Activated CD4-positive, alpha-beta memory T cell treated with anti-CD3 and anti-CD28 coated beads for 36 hours (primary cell): ENCODE measurements around the gene KLF3. TPM values are rescaled to one million over a fixed set of nuclear protein-coding genes. Genes with fewer than 3 reads are reported as not detected.

Experiments
- CTCF ChIA-PET: fragments of 350-600 bp; sonication (Branson Sonifier 250); formaldehyde crosslinking; loops from one replicate; lab custom pipeline; 2021; ENCODE audit warnings: antibody characterized with exemption, inconsistent platforms; lab: Charles Lee
- POLR2A ChIA-PET: fragments of 350-600 bp; sonication (Branson Sonifier 250); formaldehyde crosslinking; loops from one replicate; lab custom pipeline; 2021; ENCODE audit warnings: antibody characterized with exemption; lab: Charles Lee
- DNase-seq: peaks from one replicate; pipeline ENCODE4 v3.0.0-alpha.2; 2020
- H3K27ac Mint-ChIP-seq: one replicate; pipeline ENCODE4 v1.8.0; 2021; ENCODE audit warnings: mixed read lengths
- H3K27me3 Mint-ChIP-seq: one replicate; pipeline ENCODE4 v1.8.0; 2021; ENCODE audit warnings: mixed read lengths
- H3K36me3 Mint-ChIP-seq: one replicate; pipeline ENCODE4 v1.8.0; 2021; ENCODE audit warnings: mixed read lengths
- H3K4me1 Mint-ChIP-seq: one replicate; pipeline ENCODE4 v1.8.0; 2021; ENCODE audit warnings: low read depth, mixed read lengths
- H3K4me3 Mint-ChIP-seq: one replicate; pipeline ENCODE4 v1.8.0; 2021; ENCODE audit warnings: mild to moderate bottlenecking, mixed read lengths
- H3K9me3 Mint-ChIP-seq: one replicate; pipeline ENCODE4 v1.8.0; 2021; ENCODE audit warnings: mixed read lengths
- intact Hi-C: fragments of 100-400 bp; cut with micrococcal nuclease; formaldehyde crosslinking; loops from one replicate; pipeline ENCODE4 v1.15.1; 2023
- total RNA-seq, 2 experiments: library from RNA; stranded (reverse); gene quantifications; one replicate each; pipeline ENCODE4 v1.2.3, GENCODE V29; 2021

KLF3 gene
- total RNA-seq, 2 experiments from 2014 or later, result 9.1 to 9.9 TPM

DNA sequence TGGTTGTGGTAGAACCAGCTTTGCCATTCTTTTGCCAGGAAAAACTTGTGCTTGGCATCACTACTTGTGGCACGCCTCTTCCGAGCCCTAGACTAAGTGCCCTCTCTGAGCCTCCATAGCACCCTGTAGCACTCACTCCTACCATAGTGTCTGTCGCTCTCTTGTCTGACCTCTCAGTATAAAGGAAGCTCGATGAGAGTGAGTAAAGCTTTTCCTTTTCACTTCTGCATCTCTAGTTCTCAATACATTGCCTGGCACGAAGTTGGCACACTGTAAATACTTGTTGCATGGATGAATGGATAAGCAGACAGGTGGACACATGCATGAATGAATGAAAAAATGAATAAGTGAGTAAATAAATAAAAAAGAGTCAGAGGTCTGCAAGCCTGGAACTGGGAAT is 70.4 kb downstream of the KLF3 start:
- POLR2A ChIA-PET, result interaction anchor here (0.5 kb wide), 1 partner anchor 450 kb away, joined by 3 read pairs; no protein-coding TSS in a partner anchor
- CTCF ChIA-PET, result interaction anchor here (1.0 to 2.9 kb wide), 3 partner anchors 25 to 554 kb away, joined by 3 to 17 read pairs (median 4); no protein-coding TSS in a partner anchor
- Mint-ChIP-seq H3K4me3 (no peak overlapping the region), H3K36me3 (peaks cover 1% of the 10 kb centered on the region), H3K27me3 (peaks cover 6% of the 10 kb centered on the region), H3K9me3 (no peaks in the 10 kb centered on the region), H3K27ac (no peak overlapping the region), H3K4me1 (peaks cover 9% of the 10 kb centered on the region)
- intact Hi-C loops, result loop anchor here (5.0 kb wide), 1 partner anchor 57 kb away; no protein-coding TSS in a partner anchor
- no peak for DNase-seq

DNA sequence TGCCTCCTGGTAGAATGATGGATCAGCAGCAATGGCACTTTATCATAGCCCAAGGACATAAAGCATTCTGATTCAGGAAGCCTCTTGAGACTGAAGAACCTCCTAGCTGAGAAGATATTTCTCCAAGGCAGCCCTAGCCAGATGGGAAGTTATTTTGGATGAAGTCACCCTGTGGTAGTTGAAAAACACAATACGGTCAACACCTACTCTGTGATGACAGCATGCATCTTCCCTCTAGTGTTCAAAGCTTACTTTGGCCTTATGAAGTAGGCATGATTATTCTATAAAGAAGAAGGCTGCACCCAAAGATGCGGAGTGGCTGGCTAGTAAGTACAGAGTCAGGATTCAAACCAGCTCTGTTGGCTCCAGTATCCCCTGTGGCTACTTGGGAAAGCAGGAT is 70.9 kb downstream of the KLF3 start:
- POLR2A ChIA-PET, result interaction anchor here (0.5 kb wide), 1 partner anchor 450 kb away, joined by 3 read pairs; no protein-coding TSS in a partner anchor
- H3K4me1 Mint-ChIP-seq, result peaks cover 9% of the 10 kb centered on the region
- no peaks in the 10 kb centered on the region for H3K9me3 Mint-ChIP-seq
- H3K27me3 Mint-ChIP-seq, result peaks cover 6% of the 10 kb centered on the region
- intact Hi-C loops, result loop anchor here (5.0 kb wide), 1 partner anchor 58 kb away; no protein-coding TSS in a partner anchor
- H3K36me3 Mint-ChIP-seq, result peaks cover 1% of the 10 kb centered on the region
- H3K27ac Mint-ChIP-seq, result no peak overlapping the region
- CTCF ChIA-PET, result interaction anchor here (1.0 to 2.9 kb wide), 4 partner anchors 25 to 555 kb away, joined by 3 to 17 read pairs (median 4); partner anchors contain the start of gene TLR10
- no peak overlapping the region for H3K4me3 Mint-ChIP-seq
- no peak for DNase-seq

DNA sequence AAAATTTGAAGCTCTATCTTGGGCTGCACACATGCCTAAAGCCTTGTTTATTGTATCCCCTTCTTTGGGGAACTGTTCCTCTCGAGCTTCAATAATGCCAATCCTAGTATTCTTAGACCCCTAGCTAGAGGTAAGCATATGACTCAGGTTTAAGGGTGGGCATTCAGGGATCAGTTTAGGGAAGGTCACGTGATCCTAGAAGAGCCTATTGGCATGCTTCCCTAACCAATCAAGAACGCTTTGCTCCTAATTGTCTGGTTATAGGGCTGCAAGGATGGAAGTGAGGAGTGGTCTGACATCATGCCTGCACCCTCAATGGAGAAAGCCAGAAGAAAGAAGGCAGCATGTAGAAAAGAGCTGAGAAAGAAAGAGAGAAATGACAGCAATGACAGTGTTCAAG is 71.9 kb downstream of the KLF3 start:
- Mint-ChIP-seq H3K27ac (no peak overlapping the region), H3K9me3 (no peaks in the 10 kb centered on the region), H3K27me3 (peaks cover 6% of the 10 kb centered on the region), H3K4me3 (no peak overlapping the region), H3K36me3 (peaks cover 1% of the 10 kb centered on the region), H3K4me1 (peaks cover 5% of the 10 kb centered on the region)
- ChIA-PET CTCF (interaction anchor here (1.4 to 2.9 kb wide), 3 partner anchors 46 to 556 kb away, joined by 4 to 17 read pairs (median 4); partner anchors contain the start of gene TLR10), POLR2A (no interaction called here)
- DNase-seq, result no peak
- intact Hi-C loops, result no loop called here

DNA sequence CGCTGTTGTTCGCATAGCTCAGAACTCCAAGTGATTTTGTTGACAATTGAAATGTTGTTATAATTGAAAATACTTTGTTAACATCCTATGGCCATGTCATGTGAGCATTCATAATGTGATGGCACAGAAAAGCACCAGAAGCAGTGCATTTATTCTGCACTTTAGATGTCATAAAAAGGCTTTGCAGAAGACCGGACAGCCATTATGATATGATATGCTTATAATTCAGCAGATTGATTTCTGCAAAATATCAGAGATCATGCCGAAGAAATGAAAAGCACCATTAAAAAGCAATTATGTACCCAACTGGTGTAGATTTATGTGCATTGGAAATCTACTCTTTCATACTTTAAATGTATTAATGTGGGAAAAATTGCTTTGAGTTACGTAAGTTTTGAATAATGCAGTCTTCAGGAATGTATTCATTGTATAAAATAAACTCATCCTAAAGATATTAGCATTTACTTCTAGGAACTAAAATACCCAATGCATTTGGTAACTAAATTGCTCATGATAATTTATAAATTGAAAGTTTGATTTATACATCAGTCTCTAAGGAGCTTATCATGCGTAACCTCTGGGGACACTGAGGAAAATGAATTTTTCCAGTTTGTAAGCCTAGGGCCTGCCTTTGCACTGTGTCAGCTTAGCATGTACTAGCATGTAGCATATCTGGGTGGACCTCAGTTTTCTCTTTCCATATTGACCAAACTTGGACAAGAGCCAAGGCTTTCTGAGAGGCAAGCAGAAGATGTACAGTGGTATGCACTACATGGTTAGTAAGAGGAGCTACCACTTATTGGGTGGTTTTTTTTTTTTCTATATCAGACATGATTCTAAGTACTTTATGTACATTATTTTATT is 75.2 kb downstream of the KLF3 start:
- ChIA-PET CTCF (interaction anchor here (1.4 to 2.7 kb wide), 3 partner anchors 8 to 559 kb away, joined by 5 to 14 read pairs (median 10); no protein-coding TSS in a partner anchor), POLR2A (no interaction called here)

DNA sequence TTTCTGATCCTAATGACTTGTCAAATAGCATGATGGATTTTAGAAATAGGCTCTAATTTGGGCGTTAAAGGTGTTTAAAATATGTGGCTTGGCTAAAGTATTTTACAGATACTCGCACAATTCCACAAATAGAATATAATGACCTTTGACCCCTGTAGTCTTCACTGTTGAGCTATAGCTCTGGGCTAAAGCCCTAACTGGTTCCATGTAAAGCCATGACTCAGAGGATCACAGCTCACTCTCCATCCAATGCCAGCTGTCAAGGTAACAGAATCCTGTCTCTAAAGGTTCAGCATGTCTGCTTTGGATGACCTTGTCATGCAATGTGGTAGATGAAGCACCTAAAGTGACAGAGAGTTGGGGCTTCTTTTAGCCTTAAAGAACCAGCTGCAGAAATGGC is 76.3 kb downstream of the KLF3 start:
- peaks cover 6% of the 10 kb centered on the region for H3K27me3 Mint-ChIP-seq
- H3K36me3 Mint-ChIP-seq, result no peaks in the 10 kb centered on the region
- ChIA-PET POLR2A (no interaction called here), CTCF (interaction anchor here (1.4 to 2.7 kb wide), 3 partner anchors 10 to 560 kb away, joined by 5 to 14 read pairs (median 10); no protein-coding TSS in a partner anchor)
- intact Hi-C loops, result no loop called here
- no peak overlapping the region for H3K27ac Mint-ChIP-seq
- no peak overlapping the region for H3K4me3 Mint-ChIP-seq
- peaks cover 3% of the 10 kb centered on the region for H3K4me1 Mint-ChIP-seq
- H3K9me3 Mint-ChIP-seq, result no peaks in the 10 kb centered on the region
- DNase-seq, result no peak

More for the DNA sequence above, 75.2 kb downstream of the KLF3 start:
- Mint-ChIP-seq H3K4me3 (no peak overlapping the region), H3K36me3 (no peaks in the 10 kb centered on the region), H3K9me3 (no peaks in the 10 kb centered on the region), H3K4me1 (peaks cover 3% of the 10 kb centered on the region), H3K27ac (no peak overlapping the region), H3K27me3 (peaks cover 6% of the 10 kb centered on the region)
- no peak for DNase-seq
- intact Hi-C loops, result no loop called here

DNA sequence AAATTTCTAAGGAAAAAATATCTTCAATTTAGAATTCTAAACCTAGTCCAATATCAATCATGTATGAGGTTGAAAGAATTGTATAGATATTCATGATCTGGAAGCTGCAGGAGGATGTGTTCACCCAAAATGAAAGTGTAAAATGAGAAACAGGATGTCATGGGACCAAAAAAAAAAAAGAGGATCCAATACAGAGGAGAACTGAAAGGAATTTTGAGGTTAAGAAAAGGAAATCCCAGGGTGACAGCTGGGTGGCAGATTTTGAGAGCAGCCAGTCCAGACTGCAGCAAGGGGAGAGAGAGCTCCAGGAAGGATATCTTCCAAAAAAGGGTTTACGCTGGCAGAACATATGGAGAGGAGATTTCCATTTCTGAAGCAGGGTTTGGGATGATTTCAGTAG is 79.9 kb downstream of the KLF3 start:
- intact Hi-C loops, result no loop called here
- Mint-ChIP-seq H3K4me1 (peaks cover 3% of the 10 kb centered on the region), H3K36me3 (peaks cover 8% of the 10 kb centered on the region), H3K27ac (no peak overlapping the region), H3K27me3 (no peaks in the 10 kb centered on the region), H3K9me3 (peaks cover 19% of the 10 kb centered on the region), H3K4me3 (no peak overlapping the region)
- DNase-seq, result no peak
- POLR2A ChIA-PET, result interaction anchor here (0.6 kb wide), 1 partner anchor 236 kb away, joined by 3 read pairs; no protein-coding TSS in a partner anchor
- CTCF ChIA-PET, result interaction anchor here (1.2 to 1.5 kb wide), 4 partner anchors 13 to 151 kb away, joined by 3 to 6 read pairs (median 4); no protein-coding TSS in a partner anchor

DNA sequence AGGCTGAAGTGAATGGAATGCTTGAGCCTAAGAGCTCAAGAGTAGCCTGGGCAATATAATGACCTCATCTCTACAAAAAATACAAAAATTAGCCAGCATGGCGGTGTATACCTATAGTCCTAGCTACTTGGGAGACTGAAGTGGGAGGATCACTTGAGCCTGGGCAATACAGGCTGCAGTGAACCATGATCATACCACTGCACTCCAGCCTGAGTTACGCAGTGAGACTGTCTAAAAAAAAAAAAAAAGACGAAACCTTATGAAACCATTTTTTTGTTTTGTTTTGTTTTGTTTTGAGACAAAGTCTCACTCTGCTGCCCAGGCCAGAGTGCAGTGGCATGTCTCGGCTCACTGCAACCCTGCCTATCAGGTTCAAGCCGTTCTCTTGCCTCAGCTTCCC is 81.9 kb downstream of the KLF3 start:
- H3K27ac Mint-ChIP-seq, result no peak overlapping the region
- no peak for DNase-seq
- no peaks in the 10 kb centered on the region for H3K27me3 Mint-ChIP-seq
- no peak overlapping the region for H3K4me3 Mint-ChIP-seq
- peaks cover 21% of the 10 kb centered on the region for H3K9me3 Mint-ChIP-seq
- peaks cover 8% of the 10 kb centered on the region for H3K36me3 Mint-ChIP-seq
- intact Hi-C loops, result no loop called here
- CTCF ChIA-PET, result interaction anchor here (1.7 kb wide), 1 partner anchor 566 kb away, joined by 3 read pairs; no protein-coding TSS in a partner anchor
- POLR2A ChIA-PET, result no interaction called here
- H3K4me1 Mint-ChIP-seq, result peaks cover 3% of the 10 kb centered on the region

DNA sequence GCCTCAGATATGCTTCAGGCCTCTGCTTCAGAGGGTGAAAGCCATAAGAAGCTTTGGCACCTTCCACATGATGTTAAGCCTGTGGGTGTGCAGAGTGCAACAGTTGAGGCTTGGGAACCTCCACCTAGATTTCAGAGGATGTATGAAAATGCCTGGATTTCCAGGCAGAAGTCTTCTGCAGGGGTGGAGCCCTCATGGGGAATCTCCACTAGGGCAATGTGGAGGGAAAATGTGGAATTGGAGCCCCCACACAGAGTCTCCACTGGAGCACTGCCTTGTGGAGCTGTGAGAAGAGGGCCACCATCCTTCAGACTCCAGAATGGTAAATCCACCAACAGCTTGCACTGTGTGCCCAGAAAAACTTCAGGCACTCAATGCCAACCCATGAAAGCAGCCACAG is 83.6 kb downstream of the KLF3 start:
- peaks cover 8% of the 10 kb centered on the region for H3K36me3 Mint-ChIP-seq
- no peak overlapping the region for H3K27ac Mint-ChIP-seq
- no peak overlapping the region for H3K4me3 Mint-ChIP-seq
- H3K9me3 Mint-ChIP-seq, result peaks cover 21% of the 10 kb centered on the region
- POLR2A ChIA-PET, result no interaction called here
- DNase-seq, result no peak
- peaks cover 10% of the 10 kb centered on the region for H3K4me1 Mint-ChIP-seq
- H3K27me3 Mint-ChIP-seq, result no peaks in the 10 kb centered on the region
- CTCF ChIA-PET, result no interaction called here
- intact Hi-C loops, result no loop called here

DNA sequence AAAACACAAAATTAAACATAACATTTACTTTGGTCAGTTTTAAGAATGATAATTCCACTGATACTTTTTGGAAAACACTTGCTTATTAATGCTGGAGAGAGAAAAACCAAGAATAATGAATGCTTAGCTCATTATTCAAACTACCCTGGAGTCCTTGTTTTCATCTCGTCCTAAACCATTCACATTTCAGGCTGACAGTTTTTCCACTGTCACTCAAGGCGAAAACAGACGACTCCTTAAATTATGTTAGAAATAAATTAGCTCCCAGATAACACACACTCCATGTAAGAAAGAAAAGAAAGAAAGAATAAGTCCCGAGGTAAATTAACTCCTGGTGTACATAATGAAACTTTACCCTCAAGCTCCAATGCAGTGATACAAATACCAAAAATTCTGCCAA is 85.3 kb downstream of the KLF3 start:
- DNase-seq, result no peak
- peaks cover 8% of the 10 kb centered on the region for H3K36me3 Mint-ChIP-seq
- H3K9me3 Mint-ChIP-seq, result peaks cover 21% of the 10 kb centered on the region
- peaks cover 7% of the 10 kb centered on the region for H3K4me1 Mint-ChIP-seq
- CTCF ChIA-PET, result interaction anchor here (1.7 kb wide), 1 partner anchor 10 kb away, joined by 4 read pairs; no protein-coding TSS in a partner anchor
- H3K27me3 Mint-ChIP-seq, result no peaks in the 10 kb centered on the region
- H3K27ac Mint-ChIP-seq, result no peak overlapping the region
- intact Hi-C loops, result no loop called here
- no peak overlapping the region for H3K4me3 Mint-ChIP-seq
- POLR2A ChIA-PET, result no interaction called here

Other genes starting within 250 kb of the KLF3 start
- under 1 TPM in 1 of 2 experiments, not detected in 1; 0.05 TPM for gene TLR10, start 118.8 kb downstream of the KLF3 start, total RNA-seq
- 1 to 10 TPM; 1.5 to 1.8 TPM for gene TLR1, start 140.6 kb downstream of the KLF3 start, total RNA-seq
- 1 to 10 TPM; 1.4 to 2.2 TPM for gene TLR6, start 192.6 kb downstream of the KLF3 start, total RNA-seq
- under 1 TPM; 0.50 to 0.65 TPM for gene FAM114A1, start 203.6 kb downstream of the KLF3 start, total RNA-seq